Omental fat pad (tissue), 4 donors: Measurements from ENCODE around the gene CPED1. TPM values are rescaled to one million over a fixed set of nuclear protein-coding genes. Genes with fewer than 3 reads are reported as not detected.

Source experiments
- ATAC-seq: fragments of 150-250 bp; one replicate; pipeline ENCODE4 v1.9.1; 2016; ENCODE audit warnings: mild to moderate bottlenecking, moderate library complexity; ENCODE audit not compliant: low FRiP score
- DNase-seq: peaks from one replicate; pipeline ENCODE4 v3.0.0-alpha.2; 2019; ENCODE audit warnings: low spot score
- CTCF ChIP-seq, 3 donors: fragments of 450-650 bp; IDR thresholded peaks; one replicate each; pipeline ENCODE4 v1.5.1; 2016 to 2017; ENCODE audit warnings: antibody characterized with exemption in 3 of 3, mild to moderate bottlenecking in 3 of 3, moderate library complexity in 2 of 3
- total RNA-seq, 4 donors: library from RNA; depleted of rRNA; stranded (reverse); fragments of >200 nt; gene quantifications; one replicate each; pipeline ENCODE4 v1.1.0, GENCODE V29; 2016

The CPED1 gene
- total RNA-seq, 4 donors from 2014 or later, result 24.9 to 63.9 (median 40.9) TPM

DNA sequence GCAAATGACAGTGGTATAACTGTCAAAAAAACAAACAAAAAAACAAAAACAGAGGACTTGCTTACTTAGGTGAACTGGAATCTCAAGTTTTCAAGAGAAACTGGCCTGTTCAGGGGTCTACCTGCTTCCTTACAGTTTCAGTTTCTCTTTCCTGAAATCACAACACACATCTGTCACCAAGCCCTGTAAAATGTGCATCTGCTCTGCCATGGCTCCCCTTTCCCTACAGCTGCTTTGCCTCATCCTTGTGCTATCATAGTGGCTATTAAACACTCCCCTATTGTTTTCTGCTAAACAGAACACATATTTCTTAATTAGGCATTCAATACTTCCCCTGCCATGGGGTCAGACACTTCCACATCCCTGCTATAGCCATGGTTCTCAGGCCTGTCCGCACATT lies 37.6 kb downstream of the CPED1 start:
- ATAC-seq, result no peak
- DNase-seq, result no peak
- TF ChIP-seq CTCF (IDR thresholded peaks at IDR 0.05), result no peak

DNA sequence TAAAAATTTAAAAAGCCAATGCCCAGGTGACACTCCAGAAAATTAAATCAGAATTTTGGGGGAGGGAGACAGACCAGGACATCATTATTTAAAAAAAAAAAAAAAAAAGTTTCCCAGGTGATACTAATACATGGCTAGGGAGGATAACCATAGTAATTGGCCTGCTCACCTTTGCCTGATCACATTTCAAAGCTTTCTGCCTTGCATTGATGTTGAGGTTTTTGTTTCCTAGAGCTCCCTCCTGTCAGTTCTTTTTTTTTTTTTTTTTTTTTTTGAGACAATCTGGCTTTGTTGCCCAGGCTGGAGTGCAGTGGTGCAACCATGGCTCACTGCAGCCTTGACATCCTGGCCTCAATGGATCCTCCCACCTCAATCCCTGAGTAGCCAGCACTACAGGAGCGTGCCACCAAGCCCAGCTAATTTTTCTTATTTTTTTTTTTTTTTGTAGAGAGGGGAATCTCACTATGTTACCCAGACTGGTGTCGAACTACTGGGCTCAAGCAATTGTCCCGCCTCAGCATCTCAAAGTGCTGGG lies 38.1 kb downstream of the CPED1 start:
- no peak for TF ChIP-seq CTCF (IDR thresholded peaks at IDR 0.05)
- no peak for DNase-seq
- ATAC-seq, result no peak

DNA sequence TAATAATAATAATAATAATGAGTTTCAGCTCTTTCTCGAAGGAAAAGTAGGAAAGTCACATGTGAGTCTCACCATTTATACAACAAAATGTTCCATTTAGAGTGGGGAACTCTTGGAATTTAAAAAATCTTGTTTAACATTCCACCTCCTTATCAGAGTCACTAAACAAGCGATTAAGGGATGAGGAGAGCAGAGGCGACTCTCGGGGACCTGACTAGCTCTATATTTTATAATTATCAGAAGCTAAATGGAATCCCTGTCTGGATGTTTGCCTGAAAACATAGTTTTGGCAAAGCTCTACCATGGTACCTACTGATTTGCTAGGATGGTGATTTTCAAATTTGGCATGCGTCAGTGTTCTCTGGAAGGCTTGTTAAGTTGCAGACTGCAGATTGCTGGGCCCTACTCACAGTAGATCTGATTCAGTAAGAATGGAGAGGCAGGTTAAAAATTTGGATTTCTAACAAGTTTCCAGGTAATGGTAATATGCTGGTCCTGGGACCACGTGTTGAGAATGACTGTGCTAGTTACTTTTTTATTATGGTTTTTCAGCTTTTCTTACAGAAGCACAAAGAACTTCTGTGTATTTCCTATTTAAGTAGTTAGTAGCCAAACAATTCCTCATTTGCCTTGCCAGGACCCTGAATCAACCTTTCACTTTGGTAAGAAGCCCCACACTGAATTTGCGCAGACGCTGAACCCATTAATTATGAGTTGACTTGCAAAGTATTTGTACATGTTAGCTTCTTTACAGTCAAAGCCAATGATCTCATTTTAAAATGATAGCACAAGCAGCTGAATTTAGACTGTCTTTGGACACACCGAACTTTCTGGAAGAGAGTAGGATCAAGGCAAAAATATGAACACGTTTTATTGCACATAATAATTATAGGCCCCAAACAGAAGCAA lies 39.5 kb downstream of the CPED1 start:
- TF ChIP-seq CTCF (IDR thresholded peaks at IDR 0.05), result no peak
- DNase-seq, result no peak
- peak; percentile 51 for ATAC-seq

DNA sequence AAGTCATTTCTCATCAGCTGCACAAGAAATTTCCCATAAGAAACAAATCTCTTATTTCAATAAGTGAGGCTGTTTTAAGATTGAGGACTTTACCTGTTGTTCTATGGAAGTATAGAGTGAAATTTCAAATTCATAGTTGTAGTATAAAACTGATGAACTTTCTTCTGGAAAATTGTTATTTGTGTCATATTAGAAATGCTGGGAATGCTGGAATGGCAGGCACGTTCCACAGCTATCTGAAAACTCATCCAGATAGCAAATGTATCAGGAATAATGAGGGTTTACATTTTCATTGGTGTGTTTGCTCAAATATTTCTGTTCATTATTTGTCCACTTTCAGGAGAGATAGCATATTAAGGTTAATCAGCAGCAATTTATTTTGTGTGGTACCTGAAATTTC lies 40.8 kb downstream of the CPED1 start:
- TF ChIP-seq CTCF (IDR thresholded peaks at IDR 0.05), result no peak
- ATAC-seq, result no peak
- no peak for DNase-seq

DNA sequence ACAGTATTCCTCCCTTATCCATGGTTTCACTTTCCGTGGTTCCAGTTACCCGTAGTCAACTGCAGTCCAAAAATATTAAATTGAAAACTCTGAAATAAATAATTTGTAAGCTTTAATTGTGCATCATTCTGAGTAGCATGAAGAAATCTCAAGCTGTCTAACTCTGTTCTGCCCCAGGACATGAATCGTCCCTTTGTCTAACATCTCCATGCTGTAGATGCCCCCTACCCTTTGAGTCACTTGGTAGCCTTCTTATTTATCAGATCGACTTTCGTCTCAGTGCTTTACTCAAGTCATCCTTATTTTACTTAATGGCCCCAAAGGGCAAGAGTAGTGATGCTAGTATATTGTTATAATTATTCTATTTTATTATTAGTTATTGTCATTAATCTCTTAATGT lies 41.8 kb downstream of the CPED1 start:
- ATAC-seq (no peak), DNase-seq (no peak)
- TF ChIP-seq CTCF (IDR thresholded peaks at IDR 0.05), result no peak

- no peak for TF ChIP-seq CTCF (IDR thresholded peaks at IDR 0.05)
- no peak for DNase-seq
- no peak for ATAC-seq
Measured at GRCh38 chr7:121032645-121033460, 44.3 kb downstream of the CPED1 start.
